ENCODE data around the gene TMEM272.

- TF ChIP-seq CTCF (optimal IDR thresholded peaks at IDR 0.05 in 1 of 3, IDR thresholded peaks at IDR 0.05 in 1 of 3, conservative IDR thresholded peaks at IDR 0.05 in 1 of 3; ENCODE audit: extremely low read depth in 1 of 3, insufficient read depth in 2 of 3, low read length in 3 of 3) = no peak
- TF ChIP-seq EZH2 (IDR thresholded peaks at IDR 0.05; ENCODE audit: low read length) = no peak
Observed at GRCh38 chr13:51807041-51807440, 37.9 kb downstream of the TMEM272 start.
